Stimulated activated CD4-positive, alpha-beta T cell treated with anti-CD3 and anti-CD28 coated beads, Interleukin-1b, Interleukin-23, amount 100 ng/mL, for 1 hour (primary cell): Measurements from ENCODE around the gene KCNIP2.
A peak's percentile ranks its signal among the peaks of the same experiment; 100 is the strongest.

ENCODE experiments used
- DNase-seq, 2 donors: peaks; one replicate each; pipeline ENCODE4 v3.0.0-alpha.2; 2020; ENCODE audit warnings: low read depth in 2 of 2

The KCNIP2 gene

GRCh38 chr10:101782811-101783735 lies 60.5 kb downstream of the KCNIP2 start, which contains the start of gene NPM3:
Gene NPM3 (minus strand): TSS chr10:101783446. CDS start chr10:101783390, 56 bp downstream.
- DNase-seq, result peak; percentile 52 to 70

- DNase-seq, result no peak
Measured at GRCh38 chr10:101781984-101782810, 61.4 kb downstream of the KCNIP2 start.

GRCh38 chr10:101781655-101781983 lies 62.0 kb downstream of the KCNIP2 start:
- DNase-seq, result no peak

GRCh38 chr10:101780818-101781654 lies 62.6 kb downstream of the KCNIP2 start:
- DNase-seq, result peak; percentile 41 to 55

- DNase-seq, result no peak
Measured at GRCh38 chr10:101780187-101780817, 63.3 kb downstream of the KCNIP2 start.

GRCh38 chr10:101779544-101780186 lies 63.9 kb downstream of the KCNIP2 start:
- peak; percentile 61 to 85 for DNase-seq

- DNase-seq, result no peak
Measured at GRCh38 chr10:101778781-101779543, 64.6 kb downstream of the KCNIP2 start.

GRCh38 chr10:101778151-101778780 lies 65.3 kb downstream of the KCNIP2 start:
- no peak for DNase-seq

GRCh38 chr10:101777619-101778145 lies 65.9 kb downstream of the KCNIP2 start:
- DNase-seq, result no peak

GRCh38 chr10:101776161-101776817 lies 67.3 kb downstream of the KCNIP2 start:
- DNase-seq, result no peak
